ENCODE results near the gene HMGCS1.

DNA sequence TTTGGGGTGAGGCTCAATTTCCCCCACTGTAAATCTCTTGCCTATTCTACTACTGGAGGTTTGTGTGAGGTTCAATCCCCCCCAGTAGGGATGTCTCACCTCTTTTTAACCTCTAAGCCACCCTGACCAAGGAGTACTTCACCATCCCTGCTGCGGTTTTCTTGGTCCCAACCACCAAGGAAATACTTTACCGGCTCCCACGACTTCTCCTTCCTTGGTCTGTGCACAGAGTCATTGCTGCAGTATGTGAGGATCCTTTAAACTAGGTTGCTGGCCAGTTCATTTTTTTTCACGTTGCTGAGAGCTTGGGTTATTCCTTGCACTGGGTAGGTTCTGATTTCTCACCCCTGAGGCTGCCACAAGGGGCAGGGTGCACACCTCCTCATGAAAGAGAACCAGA, 22.5 kb upstream of the HMGCS1 start:
- TF ChIP-seq, protein P1, sequence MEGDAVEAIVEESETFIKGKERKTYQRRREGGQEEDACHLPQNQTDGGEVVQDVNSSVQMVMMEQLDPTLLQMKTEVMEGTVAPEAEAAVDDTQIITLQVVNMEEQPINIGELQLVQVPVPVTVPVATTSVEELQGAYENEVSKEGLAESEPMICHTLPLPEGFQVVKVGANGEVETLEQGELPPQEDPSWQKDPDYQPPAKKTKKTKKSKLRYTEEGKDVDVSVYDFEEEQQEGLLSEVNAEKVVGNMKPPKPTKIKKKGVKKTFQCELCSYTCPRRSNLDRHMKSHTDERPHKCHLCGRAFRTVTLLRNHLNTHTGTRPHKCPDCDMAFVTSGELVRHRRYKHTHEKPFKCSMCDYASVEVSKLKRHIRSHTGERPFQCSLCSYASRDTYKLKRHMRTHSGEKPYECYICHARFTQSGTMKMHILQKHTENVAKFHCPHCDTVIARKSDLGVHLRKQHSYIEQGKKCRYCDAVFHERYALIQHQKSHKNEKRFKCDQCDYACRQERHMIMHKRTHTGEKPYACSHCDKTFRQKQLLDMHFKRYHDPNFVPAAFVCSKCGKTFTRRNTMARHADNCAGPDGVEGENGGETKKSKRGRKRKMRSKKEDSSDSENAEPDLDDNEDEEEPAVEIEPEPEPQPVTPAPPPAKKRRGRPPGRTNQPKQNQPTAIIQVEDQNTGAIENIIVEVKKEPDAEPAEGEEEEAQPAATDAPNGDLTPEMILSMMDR (IDR thresholded peaks at IDR 0.05): no peak
- TF ChIP-seq POLR2A (IDR thresholded peaks at IDR 0.05): no peak
